ENCODE measurements around the gene C1orf167.
"Not testable (repeated sequence)": the region's sequence is repeated elsewhere in the genome, so short reads cannot be mapped to it uniquely, and the experiment has no call there.

Gene C1orf167

GRCh38 chr1:11802973-11803885, 41.2 kb downstream of the C1orf167 start:
- peak; percentile 84 for DNase-seq

GRCh38 chr1:11803924-11804665, 42.1 kb downstream of the C1orf167 start:
- DNase-seq = not testable (repeated sequence)

- DNase-seq = peak; percentile 40
These were observed 42.9 kb downstream of the C1orf167 start for GRCh38 chr1:11804666-11805421.

- DNase-seq = peak; percentile 98
These were observed 43.7 kb downstream of the C1orf167 start, which contains the start of the genes CLCN6 and MTHFR for GRCh38 chr1:11805422-11806306. Gene CLCN6, plus strand, starts transcription at chr1:11806191. Its CDS starts 72 bp downstream, at chr1:11806263. Gene MTHFR, minus strand, starts transcription at chr1:11805964. Its CDS starts 2,848 bp downstream, at chr1:11803116.

GRCh38 chr1:11806307-11806936, 44.4 kb downstream of the C1orf167 start:
- DNase-seq = peak; percentile 19

GRCh38 chr1:11807133-11807532, 45.1 kb downstream of the C1orf167 start:
- no peak for DNase-seq

- no peak for DNase-seq
These were observed 51.0 kb downstream of the C1orf167 start for GRCh38 chr1:11813021-11813420.

- no peak for DNase-seq
These were observed 55.2 kb downstream of the C1orf167 start for GRCh38 chr1:11817192-11817591.

GRCh38 chr1:11822091-11822490, 60.1 kb downstream of the C1orf167 start:
- no peak for DNase-seq

GRCh38 chr1:11823366-11824137, 61.6 kb downstream of the C1orf167 start:
- no peak for DNase-seq

GRCh38 chr1:11825131-11825530, 63.1 kb downstream of the C1orf167 start:
- no peak for DNase-seq

- DNase-seq = no peak
These were observed 65.0 kb downstream of the C1orf167 start for GRCh38 chr1:11826946-11827345.

GRCh38 chr1:11828511-11828910, 66.5 kb downstream of the C1orf167 start:
- no peak for DNase-seq

- no peak for DNase-seq
These were observed 70.1 kb downstream of the C1orf167 start for GRCh38 chr1:11831945-11832725.

- no peak for DNase-seq
These were observed 71.5 kb downstream of the C1orf167 start for GRCh38 chr1:11833497-11833896.

- no peak for DNase-seq
These were observed 71.9 kb downstream of the C1orf167 start for GRCh38 chr1:11833900-11834299.

- no peak for DNase-seq
These were observed 73.6 kb downstream of the C1orf167 start for GRCh38 chr1:11835441-11836225.

GRCh38 chr1:11836955-11837766, 75.2 kb downstream of the C1orf167 start:
- DNase-seq = no peak
